Daoy (cell line): ENCODE measurements around the gene MYO10. TPM values are rescaled to one million over a fixed set of nuclear protein-coding genes. Genes with fewer than 3 reads are reported as not detected.
"Not testable (repeated sequence)": the region's sequence is repeated elsewhere in the genome, so short reads cannot be mapped to it uniquely, and the experiment has no call there.

Source experiments
- DNase-seq: peaks from one replicate; pipeline ENCODE4 v3.0.0-alpha.2; 2015; ENCODE audit warnings: low read depth
- total RNA-seq: library from RNA; depleted of rRNA; stranded (reverse); fragments of >200 nt; shearing (Covaris generic); gene quantifications from 2 replicates; pipeline ENCODE4 v1.2.3, GENCODE V29; 2014

MYO10 gene
- total RNA-seq, 1 experiment from 2014 or later, result 42.9 TPM

DNA sequence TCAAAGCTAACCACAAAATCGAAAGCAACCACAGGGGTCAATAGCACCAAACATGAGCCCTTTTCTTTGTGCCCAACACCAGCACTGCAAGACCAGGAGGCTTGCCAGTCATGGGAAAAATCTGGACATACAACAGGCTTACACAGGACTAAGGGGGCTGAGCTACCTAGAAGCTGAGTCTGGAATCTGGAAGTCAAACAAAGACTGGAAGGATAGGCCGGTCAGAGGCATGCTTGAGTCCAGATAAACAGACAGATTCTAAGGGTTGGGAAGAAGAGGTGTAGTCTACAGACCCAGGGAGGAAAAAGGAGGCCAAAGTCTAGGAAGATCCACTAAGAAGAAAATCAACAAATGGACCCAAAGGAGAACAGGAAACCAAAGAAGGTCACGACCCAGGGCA is 73.3 kb downstream of the MYO10 start:
- DNase-seq, result no peak

DNA sequence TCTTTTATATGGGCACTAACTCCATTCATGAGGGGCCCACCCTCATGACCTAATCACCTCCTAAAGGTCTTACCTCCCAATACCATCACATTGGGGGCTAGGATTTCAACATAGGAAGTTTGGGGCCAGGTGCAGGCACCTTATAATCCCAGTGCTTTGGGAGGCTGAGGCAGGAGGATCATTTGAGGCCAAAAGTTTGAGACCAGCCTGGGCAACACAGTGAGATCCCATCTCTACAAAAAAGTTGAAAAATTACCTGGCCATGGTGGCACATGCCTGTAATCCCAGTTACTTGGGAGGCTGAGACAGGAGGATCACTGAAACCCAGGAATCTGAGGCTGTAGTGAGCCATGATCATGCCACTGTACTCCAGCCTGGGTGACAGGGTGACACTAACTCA is 76.7 kb downstream of the MYO10 start:
- DNase-seq, result no peak

DNA sequence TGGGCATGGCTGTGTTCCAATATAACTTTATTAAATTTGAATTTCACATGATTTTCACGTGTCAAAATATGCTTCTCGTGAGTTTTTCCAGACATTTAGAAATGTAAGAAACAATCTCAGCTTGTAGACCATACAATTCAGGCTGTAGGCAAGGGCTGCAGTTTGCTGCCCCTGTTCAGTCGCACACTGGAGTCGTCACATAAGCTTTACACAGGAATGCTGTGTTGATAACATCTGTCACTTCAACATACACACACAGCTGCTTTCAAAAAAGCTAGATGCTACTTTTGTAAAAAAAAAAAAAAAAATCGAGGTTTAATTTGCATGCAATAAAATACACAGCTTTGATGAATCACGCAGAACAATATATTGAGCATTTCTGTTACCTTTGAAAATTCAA is 77.9 kb downstream of the MYO10 start:
- no peak for DNase-seq

DNA sequence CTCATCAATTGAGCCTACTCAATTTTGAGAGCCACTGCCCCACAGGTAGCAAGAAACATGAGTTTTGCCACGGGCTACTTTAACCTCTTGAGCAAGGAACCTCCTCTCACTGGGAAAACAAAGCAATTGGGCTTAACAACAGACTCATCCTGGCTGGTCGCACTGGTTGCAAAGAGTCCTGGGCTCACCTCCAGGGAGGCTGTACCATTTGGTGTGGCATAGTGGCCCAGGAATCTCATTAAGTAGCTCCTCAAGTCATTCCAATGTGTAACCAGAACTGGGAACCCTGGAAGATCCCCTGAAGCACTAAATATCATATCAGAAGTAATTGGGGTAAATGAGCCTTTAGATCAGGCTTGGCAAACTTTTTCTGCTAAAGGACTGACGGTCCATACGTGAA is 78.5 kb downstream of the MYO10 start:
- DNase-seq, result no peak

DNA sequence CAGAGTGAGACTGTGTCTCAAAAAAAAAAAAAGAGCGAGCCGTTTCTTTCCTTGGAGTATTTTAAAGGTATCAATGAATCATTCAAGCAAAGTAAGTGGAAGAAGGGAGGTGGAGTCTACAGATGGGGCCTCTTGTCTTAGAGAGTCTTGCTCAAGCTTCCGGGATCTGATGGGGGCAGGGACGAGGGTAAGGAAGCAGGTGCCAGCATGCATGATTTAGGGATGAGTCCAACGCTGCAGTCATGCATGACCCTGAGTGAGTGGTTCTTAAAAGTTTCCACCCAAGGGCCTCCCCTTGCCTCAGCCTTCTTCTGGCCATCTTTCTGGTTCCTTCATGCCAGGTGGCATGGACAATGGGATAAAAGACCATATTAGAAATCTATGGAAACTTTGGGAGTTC is 79.6 kb downstream of the MYO10 start:
- DNase-seq, result peak; percentile 51

DNA sequence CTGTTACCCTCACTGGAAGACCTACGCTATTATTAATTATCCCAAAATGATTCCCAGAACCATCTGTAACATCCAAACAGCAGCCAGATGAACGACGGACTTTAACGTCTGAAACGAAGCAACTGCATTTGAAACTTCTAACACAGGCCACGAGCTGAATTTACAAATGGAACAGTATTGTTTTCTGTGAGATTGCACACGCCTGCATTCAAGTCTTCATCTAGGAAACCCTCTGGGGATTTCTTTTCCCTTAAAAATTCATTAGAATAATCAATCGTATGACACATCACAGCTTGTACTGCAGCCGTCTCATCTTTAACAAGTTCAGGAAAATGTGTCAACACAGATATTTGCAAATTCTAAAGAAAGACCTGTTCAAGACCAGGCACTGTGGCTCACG is 80.2 kb downstream of the MYO10 start:
- no peak for DNase-seq

DNA sequence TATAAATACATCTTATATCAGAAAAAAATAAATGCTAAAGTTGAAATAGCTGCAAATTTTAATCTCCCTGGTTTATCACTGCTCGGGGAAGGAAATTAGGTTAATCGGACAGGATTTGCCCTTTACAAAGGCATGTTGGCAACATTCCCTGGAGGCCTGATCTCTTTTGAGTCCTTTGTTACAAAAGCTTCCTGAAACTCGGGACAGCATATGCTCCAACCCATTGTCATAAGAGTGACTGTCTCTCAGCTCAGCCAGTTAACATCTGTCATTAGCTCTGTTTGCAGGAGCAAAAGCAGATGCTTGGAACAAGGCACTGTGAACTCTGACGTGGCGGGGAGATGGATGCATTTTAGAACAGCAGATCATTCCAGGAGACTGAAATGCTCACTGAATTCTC is 80.6 kb downstream of the MYO10 start:
- no peak for DNase-seq

DNA sequence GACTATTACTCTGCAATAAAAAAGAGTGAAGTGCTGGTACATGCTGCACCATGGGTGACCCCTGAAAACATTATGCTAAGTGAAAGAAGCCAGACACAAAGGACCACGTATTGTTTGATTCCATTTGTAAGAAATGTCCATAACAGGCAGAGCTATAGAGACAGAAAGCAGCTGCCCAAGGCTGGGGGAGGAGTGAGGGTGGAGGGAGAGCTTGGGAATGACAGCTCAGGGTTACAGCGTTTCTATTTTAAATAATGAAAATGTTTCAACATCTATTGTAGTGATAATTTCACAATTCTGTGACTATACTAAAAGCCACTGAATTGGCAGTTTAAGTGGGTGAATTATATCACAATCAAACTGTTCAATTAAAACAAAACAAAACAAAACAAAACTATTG is 81.7 kb downstream of the MYO10 start:
- DNase-seq, result no peak

DNA sequence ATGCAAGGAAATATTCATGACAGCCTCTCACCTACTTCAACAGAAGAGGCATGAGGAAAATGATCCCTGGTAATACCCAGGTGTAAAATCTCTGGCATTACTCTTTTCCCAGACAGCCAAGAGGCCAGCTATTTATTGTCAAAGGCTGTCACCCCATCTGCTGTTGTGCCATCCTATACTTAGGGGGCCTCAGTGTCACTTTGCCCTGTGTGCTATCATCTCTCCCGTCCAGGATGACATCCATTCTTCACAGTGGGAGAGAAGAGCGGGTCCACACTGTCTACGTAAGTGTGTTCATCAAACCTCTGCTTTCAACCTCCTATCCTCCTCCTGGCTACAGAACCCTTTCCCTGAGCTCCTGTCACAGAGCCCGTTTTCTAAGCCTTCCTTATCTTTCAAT is 82.6 kb downstream of the MYO10 start:
- no peak for DNase-seq

DNA sequence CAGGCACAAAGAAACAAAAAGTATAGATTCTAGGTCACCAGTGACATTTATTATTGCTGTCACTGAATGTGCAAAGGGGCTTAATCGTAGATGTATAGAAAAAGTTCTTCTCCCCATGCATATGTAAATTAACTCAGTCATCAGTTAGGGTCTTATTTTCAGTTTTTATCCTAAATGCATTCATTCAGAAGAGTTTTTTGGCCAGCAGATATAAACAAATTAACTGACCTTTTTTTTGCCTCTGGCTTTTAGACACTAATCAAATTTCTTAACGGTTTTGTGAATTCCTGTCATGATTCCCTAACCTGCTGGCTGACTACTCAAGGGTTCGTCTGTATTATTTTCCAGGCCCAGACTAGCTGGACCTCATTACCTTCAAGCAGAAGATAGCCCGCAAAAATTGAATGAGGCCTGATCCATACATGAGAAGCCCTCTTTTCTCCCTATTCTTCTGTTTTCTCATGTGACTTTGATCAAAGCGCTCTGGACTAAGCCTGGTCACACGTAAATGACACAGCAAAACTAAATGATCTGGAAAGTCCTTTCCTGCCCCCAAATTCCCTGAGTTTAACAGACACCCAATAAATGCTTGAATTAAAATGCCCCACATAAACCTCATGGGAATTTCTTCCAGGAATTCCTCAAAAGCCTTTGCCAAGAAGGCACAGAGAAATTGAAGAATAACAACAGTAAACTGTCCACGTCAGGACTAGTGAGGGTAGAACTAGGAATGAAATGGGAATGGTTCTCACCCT is 83.7 kb downstream of the MYO10 start:
- no peak for DNase-seq

DNA sequence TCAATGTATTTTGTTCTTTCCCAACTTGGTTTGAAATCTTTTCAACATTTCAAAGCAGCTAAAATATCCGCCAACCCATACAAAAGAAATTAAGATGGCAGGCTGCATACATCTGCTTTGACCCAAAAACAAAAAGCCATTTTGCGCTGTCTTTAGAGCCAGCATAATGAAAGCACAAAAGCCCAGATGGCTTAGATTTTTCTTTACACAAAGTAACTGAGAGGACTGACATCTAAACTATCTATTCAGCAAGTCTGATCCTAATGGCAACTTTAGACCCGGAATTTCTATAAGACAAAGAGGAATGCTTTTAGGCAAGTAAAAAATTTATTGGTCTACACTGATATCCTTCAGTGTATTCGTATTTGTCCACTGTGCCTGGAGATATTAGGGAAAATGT is 86.3 kb downstream of the MYO10 start:
- no peak for DNase-seq

DNA sequence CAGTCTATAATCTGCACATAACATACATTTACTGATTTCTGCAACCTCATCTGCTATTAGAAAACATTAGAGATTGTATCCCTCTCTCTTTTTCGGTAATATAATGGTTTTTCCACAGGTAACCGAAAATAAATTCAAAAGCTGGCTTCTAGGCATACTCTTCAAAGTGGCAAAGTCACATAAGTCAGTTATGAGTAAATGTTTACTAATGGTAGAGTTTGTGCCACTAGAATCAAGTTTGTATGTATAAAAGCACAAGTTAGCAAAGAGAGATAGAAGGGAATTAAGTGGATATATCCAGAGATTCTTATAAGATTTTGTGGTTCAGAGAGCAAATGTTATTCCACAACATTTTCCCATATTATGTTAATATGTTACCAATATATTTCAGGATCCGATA is 86.9 kb downstream of the MYO10 start:
- DNase-seq, result no peak

DNA sequence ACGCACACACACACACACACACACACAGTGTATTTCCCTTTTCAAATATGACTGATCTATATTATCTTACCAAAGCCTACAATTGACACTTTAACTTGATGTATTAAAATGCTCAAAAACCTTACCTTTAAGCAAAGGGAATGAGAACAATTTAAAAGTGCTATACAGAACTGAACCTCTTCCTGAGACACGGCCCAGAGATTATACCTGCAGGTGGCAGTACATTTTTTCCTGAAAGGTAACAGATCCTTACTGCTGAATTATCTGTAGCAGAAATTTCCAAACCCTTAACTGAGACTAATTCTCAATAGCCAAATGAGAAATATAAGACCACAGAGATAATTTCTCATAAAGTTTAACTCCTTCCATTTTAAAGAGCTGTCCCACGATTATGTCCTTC is 91.1 kb downstream of the MYO10 start:
- no peak for DNase-seq

DNA sequence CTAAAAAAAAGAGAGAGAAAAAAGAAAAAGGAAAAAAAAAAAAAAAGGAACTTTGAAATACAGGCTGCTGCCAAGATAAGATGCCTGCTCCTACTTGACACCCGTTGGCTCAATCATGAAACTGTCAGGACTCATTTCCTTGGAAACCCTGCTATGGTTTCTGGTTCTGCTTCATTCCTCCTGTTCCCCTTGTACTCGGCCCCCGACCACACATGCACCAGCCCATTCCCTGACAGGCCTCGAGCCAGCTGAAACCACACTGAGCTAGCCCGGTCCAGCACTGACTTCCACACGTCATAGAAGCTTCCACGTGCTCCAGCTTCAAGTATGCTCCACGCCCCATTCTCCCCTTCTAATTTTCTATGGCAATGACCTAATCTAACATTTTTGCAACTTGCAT is 93.2 kb downstream of the MYO10 start:
- DNase-seq, result no peak

DNA sequence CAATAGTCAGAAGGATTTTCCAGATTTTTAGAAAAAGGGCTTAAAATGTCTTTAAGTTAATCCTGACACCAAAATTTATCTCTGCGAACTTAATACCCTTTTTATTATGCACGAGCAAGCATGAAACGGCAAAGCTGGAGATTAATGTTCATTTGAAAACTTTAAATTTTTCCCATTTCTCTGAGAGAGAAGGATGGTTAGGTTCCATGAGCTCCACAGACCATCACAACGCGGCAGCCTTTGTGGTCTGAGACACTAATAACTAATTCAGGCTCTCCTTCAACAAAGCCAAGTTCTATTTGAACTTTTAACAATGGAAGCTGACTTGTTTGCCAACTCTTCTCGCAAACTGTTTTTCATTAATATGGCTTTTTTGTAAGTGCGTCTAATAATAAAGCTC is 94.7 kb downstream of the MYO10 start:
- DNase-seq, result no peak

DNA sequence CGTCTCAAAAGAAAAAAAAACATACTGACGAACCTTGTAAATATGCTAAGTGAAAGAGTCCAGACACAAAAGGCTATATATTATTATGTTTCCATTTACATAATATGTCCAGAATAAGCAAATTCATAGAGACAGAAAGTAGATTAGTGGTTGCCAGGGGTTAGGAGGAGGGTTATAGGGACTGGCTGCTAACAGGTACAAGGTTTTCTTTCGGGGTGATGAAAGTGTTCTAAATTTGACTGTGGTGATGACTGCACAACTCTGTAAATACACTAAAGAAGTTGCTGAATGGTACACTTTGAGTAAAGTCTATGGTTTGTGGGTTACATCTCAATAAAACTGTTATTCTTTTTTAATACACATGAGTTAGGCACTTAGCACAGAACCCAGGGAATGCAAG is 98.8 kb downstream of the MYO10 start:
- no peak for DNase-seq

DNA sequence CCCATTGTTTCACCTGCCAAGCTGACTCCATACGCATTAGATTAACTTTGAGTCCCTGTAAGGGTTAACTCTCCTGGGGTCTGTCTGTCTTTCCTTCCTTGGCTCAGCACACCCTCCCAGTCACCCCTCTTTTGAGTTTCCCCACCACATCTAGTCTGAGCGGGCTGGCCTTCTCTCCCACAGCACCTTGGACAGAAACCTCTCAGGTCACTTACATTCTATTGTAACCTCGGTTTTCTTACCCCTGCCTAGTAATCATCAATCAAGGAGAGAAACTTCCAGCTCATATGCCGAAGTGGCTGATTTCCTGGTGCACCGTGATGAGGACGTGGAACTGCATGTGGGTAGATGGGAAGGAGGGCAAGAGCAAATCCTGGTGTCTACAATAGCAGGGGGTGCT is 102.1 kb downstream of the MYO10 start:
- no peak for DNase-seq

DNA sequence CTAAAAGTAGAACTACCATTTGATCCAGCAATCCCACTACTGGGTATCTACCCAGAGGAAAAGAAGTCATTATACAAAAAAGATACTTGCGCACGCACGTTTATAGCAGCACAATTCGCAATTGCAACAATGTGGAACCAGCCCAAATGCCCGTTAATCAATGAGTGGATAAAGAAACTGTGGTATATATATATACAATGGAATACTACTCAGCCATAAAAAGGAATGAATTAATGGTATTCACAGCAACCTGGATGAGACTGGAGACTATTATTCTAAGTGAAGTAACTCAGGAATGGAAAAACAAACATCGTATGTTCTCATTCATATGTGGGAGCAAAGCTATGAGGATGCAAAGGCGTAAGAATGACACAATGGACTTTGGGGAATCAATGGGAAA is 104.8 kb downstream of the MYO10 start:
- DNase-seq, result not testable (repeated sequence)

DNA sequence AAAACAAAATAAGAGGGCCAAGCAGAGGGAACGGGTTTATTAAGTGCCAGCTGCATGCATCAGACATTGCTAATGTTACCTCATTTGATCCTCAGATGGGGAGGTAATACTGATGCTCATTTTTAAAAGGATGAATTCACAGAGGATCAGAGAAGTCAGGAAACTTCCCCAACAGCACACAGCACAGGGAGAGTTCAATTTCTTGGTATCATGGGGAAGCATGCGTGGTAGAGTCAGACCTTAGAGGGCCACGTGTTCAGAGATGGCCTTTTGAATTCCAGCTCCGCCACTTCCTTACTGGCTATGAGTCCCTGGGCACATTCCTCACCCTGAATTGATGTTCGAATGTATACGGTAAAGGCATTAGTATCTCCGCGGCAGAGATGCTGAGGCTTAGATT is 108.3 kb downstream of the MYO10 start:
- no peak for DNase-seq

DNA sequence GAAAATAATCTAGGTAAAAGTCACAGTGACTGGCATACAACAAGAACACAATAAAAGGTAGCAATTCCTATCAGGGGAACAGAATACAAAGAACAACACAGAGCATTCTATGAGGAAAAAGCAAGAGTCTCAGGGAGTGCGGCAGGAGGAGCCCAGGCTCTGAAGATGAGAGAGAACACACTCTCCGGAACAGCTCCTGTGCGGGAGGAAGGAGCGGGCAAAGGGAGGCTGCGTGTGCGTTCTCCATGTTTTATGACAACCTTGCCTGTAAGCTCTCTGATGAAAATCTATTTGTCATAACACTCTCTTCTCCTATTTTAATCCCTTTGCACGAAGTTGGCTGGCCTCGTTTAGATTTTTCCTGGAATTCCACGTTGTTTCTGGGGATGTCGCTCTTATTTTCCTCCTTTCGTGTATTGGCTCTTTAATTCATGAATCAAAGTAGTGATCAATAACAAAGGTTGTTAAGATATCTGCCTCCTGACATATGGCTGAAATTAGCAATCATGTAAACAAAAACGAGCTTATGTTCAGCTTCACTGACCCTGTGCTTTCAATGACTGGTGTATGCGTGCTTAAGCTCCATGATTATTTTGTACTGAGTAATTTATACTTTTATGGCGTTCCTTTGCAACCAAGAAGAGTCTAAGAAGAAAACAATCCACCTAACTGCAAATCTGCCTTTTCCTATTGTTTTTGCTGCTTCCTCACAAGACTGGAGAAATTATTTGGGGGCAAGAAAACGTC is 109.5 kb downstream of the MYO10 start:
- DNase-seq, result no peak

DNA sequence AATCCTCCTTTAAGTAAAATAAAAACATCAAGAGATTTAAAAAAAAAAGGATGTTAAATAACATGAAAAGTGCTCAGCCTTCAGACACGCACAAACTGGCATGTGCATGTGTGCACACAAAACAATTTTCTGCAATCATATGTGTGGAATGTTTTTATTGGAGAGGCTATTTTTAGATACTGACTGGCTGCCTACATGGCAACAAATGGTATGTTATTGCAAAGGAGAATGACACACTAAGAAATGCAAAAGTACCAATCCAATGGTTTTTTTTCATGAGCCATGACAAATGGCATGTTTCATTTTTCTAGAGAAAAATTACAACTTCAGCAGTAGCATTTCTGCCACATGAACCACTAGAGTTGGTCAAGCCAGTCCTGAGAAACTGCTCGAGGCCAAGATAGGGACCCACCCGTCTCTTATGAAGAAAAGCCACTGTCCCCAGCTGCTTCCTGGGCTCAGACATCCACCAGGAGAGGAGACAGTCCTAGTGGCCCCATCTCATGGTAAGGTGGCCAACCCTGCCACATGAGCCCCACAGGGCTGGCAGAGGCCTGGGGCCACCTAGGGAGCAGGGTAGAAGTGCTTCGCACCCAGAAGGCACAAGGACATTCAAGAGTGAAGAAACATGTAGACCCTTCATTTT is 116.4 kb downstream of the MYO10 start:
- DNase-seq, result no peak

DNA sequence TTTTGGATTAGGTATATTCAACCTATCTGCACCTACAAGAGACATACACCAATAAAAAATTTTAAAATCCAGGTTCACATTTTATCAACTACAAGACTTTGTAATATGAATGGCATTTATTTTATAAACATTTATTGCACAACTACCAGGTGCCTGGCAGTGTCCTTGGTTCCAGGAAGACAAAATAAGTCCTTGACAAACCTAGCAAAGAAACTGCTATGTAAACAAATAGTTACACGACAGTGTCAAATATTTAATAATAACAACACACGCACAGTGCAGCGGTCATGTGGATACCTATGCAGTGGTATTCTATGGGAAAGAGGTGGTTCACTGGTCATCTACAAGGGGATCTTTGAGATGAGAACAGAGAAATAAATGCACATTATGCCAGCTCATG is 120.7 kb downstream of the MYO10 start:
- DNase-seq, result no peak

DNA sequence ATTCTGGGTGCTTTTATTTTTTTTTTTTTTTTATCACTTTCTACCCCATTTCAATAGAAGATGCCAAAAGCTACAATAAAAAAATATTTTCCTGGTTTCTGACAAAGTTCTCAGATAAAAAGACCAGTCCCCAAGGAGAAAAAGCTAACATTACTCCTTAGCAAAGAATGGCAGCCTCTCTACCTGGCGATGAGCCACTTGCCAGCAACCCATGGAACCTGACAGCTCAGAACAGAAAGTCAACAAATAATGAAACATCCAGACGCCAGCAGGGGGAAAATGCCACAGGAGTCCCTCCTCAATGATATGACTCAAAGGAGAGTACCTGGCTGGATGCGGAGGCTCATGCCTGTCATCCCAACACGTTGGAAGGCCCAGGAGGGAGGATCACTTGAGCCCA is 123.2 kb downstream of the MYO10 start:
- DNase-seq, result peak; percentile 48
